HepG2 (cell line): Measurements from ENCODE around the gene ZCCHC3. TPM values are rescaled to one million over a fixed set of nuclear protein-coding genes. Genes with fewer than 3 reads are reported as not detected.
A peak's percentile ranks its signal among the peaks of the same experiment; 100 is the strongest.

Source experiments
- AKAP8 ChIP-seq: sonication (generic); formaldehyde crosslinking; IDR thresholded peaks from 2 replicates; pipeline ENCODE4 v1.5.1; 2020; ENCODE audit warnings: mild to moderate bottlenecking, missing genetic modification reagents
- CEBPB ChIP-seq: IDR thresholded peaks from 2 replicates; pipeline ENCODE4 v1.6.1; 2011; ENCODE audit warnings: low read depth, low read length, improper control_type of control experiment, borderline replicate concordance
- DNMT1 ChIP-seq: sonication (generic); formaldehyde crosslinking; IDR thresholded peaks from 2 replicates; pipeline ENCODE4 v1.5.1; 2020; ENCODE audit warnings: mild to moderate bottlenecking, missing genetic modification reagents
- GFI1 ChIP-seq: sonication (generic); formaldehyde crosslinking; IDR thresholded peaks from 2 replicates; pipeline ENCODE4 v1.5.0; 2020; ENCODE audit warnings: missing genetic modification reagents, mild to moderate bottlenecking, borderline replicate concordance
- KLF6 ChIP-seq: IDR thresholded peaks from 2 replicates; pipeline ENCODE4 v1.8.0; 2016; ENCODE audit warnings: missing biosample characterization, missing genetic modification reagents
- MYPOP ChIP-seq: sonication (generic); formaldehyde crosslinking; IDR thresholded peaks from 2 replicates; pipeline ENCODE4 v1.8.1; 2023; ENCODE audit warnings: mild to moderate bottlenecking, moderate library complexity, missing genetic modification reagents
- NCOA5 ChIP-seq: sonication (generic); formaldehyde crosslinking; IDR thresholded peaks from 2 replicates; pipeline ENCODE4 v1.4.0; 2020; ENCODE audit warnings: missing genetic modification reagents
- NFE2 ChIP-seq: sonication (generic); formaldehyde crosslinking; IDR thresholded peaks from 2 replicates; pipeline ENCODE4 v1.4.0; 2020; ENCODE audit warnings: missing genetic modification reagents
- SALL1 ChIP-seq: sonication (generic); formaldehyde crosslinking; IDR thresholded peaks from 2 replicates; pipeline ENCODE4 v1.8.0; 2022; ENCODE audit warnings: mild to moderate bottlenecking, missing genetic modification reagents
- SMAD1 ChIP-seq: sonication (generic); formaldehyde crosslinking; IDR thresholded peaks from 2 replicates; pipeline ENCODE4 v1.4.0; 2020; ENCODE audit warnings: missing genetic modification reagents, low read depth, mild to moderate bottlenecking, borderline replicate concordance
- TEAD2 ChIP-seq: sonication (generic); formaldehyde crosslinking; IDR thresholded peaks from 2 replicates; pipeline ENCODE4 v1.9.0; 2021; ENCODE audit warnings: missing genetic modification reagents
- TGIF2 ChIP-seq: IDR thresholded peaks from 2 replicates; pipeline ENCODE4 v1.6.1; 2016; ENCODE audit warnings: control low read depth, missing compliant biosample characterization
- ZBTB26 ChIP-seq: IDR thresholded peaks from 2 replicates; pipeline ENCODE4 v1.6.1; 2016; ENCODE audit warnings: missing compliant biosample characterization, missing genetic modification reagents, borderline replicate concordance
- ZNF253 ChIP-seq: sonication (generic); formaldehyde crosslinking; IDR thresholded peaks from 2 replicates; pipeline ENCODE4 v1.8.0; 2022; ENCODE audit warnings: mild to moderate bottlenecking, missing genetic modification reagents, borderline replicate concordance
- ZNF333 ChIP-seq: sonication (generic); formaldehyde crosslinking; IDR thresholded peaks from 2 replicates; pipeline ENCODE4 v1.4.0; 2020; ENCODE audit warnings: mild to moderate bottlenecking, missing genetic modification reagents, borderline replicate concordance
- ZNF503 ChIP-seq: sonication (generic); formaldehyde crosslinking; IDR thresholded peaks from 2 replicates; pipeline ENCODE4 v1.4.0; 2020; ENCODE audit warnings: missing genetic modification reagents
- ZNF615 ChIP-seq: sonication (generic); formaldehyde crosslinking; IDR thresholded peaks from 2 replicates; pipeline ENCODE4 v1.5.0; 2020; ENCODE audit warnings: mild to moderate bottlenecking, missing genetic modification reagents, borderline replicate concordance
- ZNF678 ChIP-seq: sonication (generic); formaldehyde crosslinking; IDR thresholded peaks from 2 replicates; pipeline ENCODE4 v1.4.0; 2020; ENCODE audit warnings: mild to moderate bottlenecking, missing genetic modification reagents
- ZNF788 ChIP-seq: sonication (generic); formaldehyde crosslinking; IDR thresholded peaks from 2 replicates; pipeline ENCODE4 v1.5.0; 2020; ENCODE audit warnings: mild to moderate bottlenecking, missing genetic modification reagents, borderline replicate concordance
- ZSCAN30 ChIP-seq: sonication (generic); formaldehyde crosslinking; IDR thresholded peaks from 2 replicates; pipeline ENCODE4 v1.5.0; 2020; ENCODE audit warnings: mild to moderate bottlenecking, missing genetic modification reagents
- polyA plus RNA-seq, 8 experiments: library from polyadenylated mRNA; depleted of rRNA in 3 of 8; stranded (reverse) in 7 of 8; unstranded in 1 of 8; fragments of >200 nt; fragmentation: Illumina TruSeq in 4 of 8; extraction: Trizol in 4 of 8; gene quantifications; 2 replicates each; pipeline versions ENCODE4 v1.2.1 to v1.2.3, GENCODE V29; 2011 to 2016; ENCODE audit warnings: low read depth in 4 of 8, missing spikeins in 1 of 8, mixed read lengths in 1 of 8; ENCODE audit not compliant: insufficient read depth in 1 of 8
- total RNA-seq, 5 experiments: library from RNA; depleted of rRNA; stranded (reverse); fragments of >200 nt; fragmentation: Illumina TruSeq; extraction: Trizol; gene quantifications; 2 replicates each; pipeline ENCODE4 v1.2.3, GENCODE V29; 2016; ENCODE audit warnings: low read depth in 1 of 5
- TF ChIP-seq, protein P1 (sequence below): sonication (generic); formaldehyde crosslinking; IDR thresholded peaks from 2 replicates; pipeline ENCODE4 v1.5.0; 2020; ENCODE audit warnings: missing genetic modification reagents, mild to moderate bottlenecking, borderline replicate concordance

The ZCCHC3 gene
- total and polyA plus RNA-seq, 2 of the 13 experiments (the other 11 are each of a cell fraction or from before 2014, with no cell fraction given), result 46.6 to 63.0 TPM

GRCh38 chr20:266596-267562, 30.5 kb upstream of the ZCCHC3 start (continued):
- TF ChIP-seq SMAD1, result peak; percentile 79; the same call in 1 of the 2 replicates
- no peak; the same call in 1 of the 2 replicates for TF ChIP-seq AKAP8 (CRISPR knock-in tag)
- peak; percentile 92 for TF ChIP-seq MYPOP (CRISPR knock-in tag)
- peak; percentile 93 for TF ChIP-seq TEAD2
- TF ChIP-seq, protein P1, sequence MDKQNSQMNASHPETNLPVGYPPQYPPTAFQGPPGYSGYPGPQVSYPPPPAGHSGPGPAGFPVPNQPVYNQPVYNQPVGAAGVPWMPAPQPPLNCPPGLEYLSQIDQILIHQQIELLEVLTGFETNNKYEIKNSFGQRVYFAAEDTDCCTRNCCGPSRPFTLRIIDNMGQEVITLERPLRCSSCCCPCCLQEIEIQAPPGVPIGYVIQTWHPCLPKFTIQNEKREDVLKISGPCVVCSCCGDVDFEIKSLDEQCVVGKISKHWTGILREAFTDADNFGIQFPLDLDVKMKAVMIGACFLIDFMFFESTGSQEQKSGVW (CRISPR knock-in tag), result no peak
- 0 out of 2 replicates have a peak, but pooled peaks have one; percentile 80 for TF ChIP-seq NCOA5 (CRISPR knock-in tag)
- TF ChIP-seq ZNF253, result peak; percentile 95; the same call in 1 of the 2 replicates
- TF ChIP-seq ZNF678 (CRISPR knock-in tag), result peak; percentile 95; the same call in 1 of the 2 replicates
- TF ChIP-seq ZNF615 (CRISPR knock-in tag), result 0 out of 2 replicates have a peak, but pooled peaks have one; percentile 74
- TF ChIP-seq GFI1 (CRISPR knock-in tag), result peak; percentile 74; the same call in 1 of the 2 replicates
- no peak for TF ChIP-seq ZSCAN30 (CRISPR knock-in tag)
- TF ChIP-seq ZNF333, result peak; percentile 85
- no peak for TF ChIP-seq NFE2
- TF ChIP-seq SALL1 (CRISPR knock-in tag), result peak; percentile 94
- TF ChIP-seq ZNF788, result peak; percentile 87; the same call in 1 of the 2 replicates
- peak; percentile 81 for TF ChIP-seq ZBTB26 (CRISPR knock-in tag)
- TF ChIP-seq CEBPB, result peak; percentile 50; the same call in 1 of the 2 replicates
- peak; percentile 48; the same call in 1 of the 2 replicates for TF ChIP-seq ZNF503
- TF ChIP-seq KLF6 (CRISPR knock-in tag), result peak; percentile 64; the same call in 1 of the 2 replicates
- 0 out of 2 replicates have a peak, but pooled peaks have one; percentile 95 for TF ChIP-seq DNMT1 (CRISPR knock-in tag)
- TF ChIP-seq TGIF2, result peak; percentile 78
